GM03348 (cell line): ENCODE measurements around the gene TMEM52.

Source experiments
- DNase-seq: peaks from one replicate; pipeline ENCODE4 v3.0.0; 2012; ENCODE audit warnings: low spot score

TMEM52 gene

DNA sequence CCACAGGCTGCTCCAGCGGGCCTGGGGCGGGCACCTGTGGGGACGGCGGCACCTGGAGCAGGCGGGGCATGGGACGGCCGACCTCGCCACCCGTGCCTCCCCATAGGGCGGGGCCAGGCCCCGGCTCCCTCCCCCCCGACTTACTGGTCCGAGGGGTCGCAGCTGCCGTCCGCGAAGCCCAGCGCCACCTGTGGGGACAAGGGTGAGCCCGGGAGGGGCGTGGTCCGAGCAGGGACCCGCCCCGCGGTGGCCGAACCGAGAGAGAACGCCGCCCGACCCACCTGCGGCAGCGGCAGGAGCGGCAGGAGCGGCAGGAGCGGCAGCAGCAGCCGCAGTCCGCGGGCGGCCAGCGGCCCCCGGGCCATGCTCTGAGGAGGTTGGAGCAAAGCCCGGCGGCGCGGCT, at the start of gene TMEM52:
TMEM52 (minus strand) TSS at position 379 of the 403 bp plus-strand sequence; CDS start at position 365, 14 bp downstream.
- DNase-seq: no peak

DNA sequence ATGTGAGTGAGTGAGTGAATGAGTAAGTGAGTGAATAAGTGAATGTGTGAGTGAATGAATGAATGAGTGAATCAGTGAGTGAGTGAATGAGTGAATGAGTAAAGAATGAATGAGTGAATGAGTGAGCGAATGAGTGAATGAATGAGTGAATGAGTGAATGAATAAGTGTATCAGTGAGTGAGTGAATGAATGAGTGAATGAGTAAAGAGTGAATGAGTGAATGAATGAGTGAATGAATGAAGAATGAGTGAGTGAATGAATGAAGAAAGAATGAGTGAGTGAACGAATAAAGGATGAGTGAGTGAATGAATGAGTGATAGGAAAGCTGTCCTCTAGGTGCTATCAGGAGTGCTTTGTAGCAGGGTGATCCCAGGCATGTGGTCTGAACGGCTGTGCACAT, 48.8 kb upstream of the TMEM52 start:
- DNase-seq: no peak

DNA sequence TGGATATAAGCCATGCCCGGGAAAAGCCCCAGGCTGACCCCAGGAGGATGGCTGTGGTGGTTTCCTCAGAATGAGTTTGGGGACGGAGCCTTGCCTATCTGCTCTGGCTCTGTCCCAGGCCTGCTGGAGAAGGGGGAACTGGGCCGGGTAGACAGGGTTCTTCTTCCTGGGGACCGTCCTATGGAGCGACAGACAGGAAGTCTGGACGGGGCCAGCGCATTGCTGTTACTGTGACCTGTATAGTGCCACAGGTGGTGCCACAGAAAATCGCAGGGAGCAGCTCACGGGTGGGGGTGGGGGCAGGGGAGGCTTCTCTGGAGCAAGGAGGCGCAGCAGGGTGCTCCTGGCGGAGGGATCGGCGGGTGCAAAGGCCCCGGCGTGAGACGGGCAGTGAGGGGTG, 48.1 kb upstream of the TMEM52 start:
- DNase-seq: no peak

DNA sequence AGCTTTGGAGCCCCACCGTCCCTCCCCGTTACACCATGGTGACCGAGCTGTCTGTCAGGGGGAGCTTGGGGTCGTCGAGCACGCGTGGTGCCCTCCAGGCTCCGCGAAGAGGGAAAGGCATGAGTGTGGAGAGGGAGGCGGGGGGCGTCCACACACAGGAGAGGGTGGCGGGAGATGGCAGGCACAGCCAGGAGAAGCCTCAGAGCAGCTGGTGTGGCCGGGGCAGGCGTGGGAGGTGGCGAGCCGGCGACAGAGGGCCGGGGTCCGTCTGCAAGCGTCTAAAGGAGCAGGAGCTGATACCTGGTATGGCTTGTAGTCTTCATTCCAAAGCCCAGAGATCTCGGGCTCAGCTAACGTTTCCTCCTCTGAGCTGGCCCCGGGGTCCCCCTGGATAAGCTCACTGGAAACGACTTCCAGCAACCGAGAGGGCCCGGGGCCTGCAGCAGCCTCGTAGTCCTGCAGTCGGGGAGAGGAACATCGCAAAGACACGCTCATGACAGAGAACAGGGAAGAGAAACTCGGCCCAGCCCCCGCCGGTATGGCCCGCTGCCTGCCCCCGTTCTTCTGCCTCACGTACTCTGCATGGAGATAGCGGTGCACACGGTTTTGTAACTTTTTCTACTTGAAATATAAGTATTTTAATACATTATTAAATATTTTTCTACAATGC, 47.1 kb upstream of the TMEM52 start:
- DNase-seq: no peak

DNA sequence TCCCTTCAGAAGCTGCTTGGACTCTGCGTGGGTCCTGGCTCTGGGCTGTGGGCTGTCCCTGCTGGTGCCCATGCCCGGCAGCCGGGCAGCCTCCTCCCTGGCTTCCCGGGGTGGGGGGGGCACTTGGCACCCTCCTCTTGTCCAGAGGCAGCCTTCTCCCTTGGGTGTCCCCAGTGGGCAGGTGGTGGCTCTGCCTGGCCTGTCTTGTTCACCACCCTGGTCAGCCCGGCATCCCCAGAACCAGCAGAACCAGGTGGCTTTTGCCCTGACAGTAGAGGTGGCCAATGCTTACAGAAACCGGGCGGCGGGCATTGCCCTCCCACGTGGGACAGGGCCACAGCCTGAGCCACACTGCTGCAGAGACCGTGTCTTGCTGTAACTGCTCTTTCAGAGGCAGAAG, 46.5 kb upstream of the TMEM52 start:
- no peak for DNase-seq

DNA sequence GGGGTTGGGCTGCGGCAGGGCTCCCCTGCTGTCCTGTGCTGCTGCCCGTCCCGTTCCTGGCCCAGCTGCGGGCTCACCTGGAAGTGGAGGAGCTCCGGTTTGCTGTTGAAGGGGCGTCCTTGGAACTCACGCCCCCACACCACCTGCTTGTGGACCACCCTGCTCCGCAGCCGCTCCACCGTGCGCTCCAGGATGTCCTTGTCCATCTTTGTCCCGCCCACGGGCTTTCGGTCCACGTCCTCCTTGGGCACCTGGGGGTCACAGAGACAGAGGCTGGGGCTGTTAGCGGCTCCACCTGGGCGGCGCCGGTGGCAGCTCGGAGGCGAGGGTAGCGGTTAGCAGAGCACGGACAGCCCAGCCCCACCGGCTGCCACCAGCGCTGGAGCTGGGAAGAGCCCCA, 45.7 kb upstream of the TMEM52 start:
- DNase-seq: no peak

DNA sequence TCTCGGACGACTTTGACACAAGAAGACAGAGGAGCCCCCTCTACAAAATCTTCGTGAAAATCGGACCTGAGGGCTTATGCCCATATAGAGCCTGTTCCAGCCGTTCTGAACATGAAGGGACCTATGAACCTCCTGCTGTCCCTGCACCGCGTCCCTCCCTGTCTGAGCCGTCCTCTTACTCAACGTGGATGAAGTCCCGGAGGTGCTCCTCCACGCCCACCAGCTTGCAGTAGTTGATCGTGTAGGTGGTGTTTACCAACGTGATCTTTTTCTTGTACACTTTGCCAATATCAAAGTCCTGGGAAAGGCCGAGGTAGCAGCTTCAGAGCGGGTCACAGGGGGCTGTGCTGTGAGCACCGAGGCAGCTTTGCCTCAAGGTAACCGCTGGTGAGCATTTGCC, 44.5 kb upstream of the TMEM52 start:
- no peak for DNase-seq

DNA sequence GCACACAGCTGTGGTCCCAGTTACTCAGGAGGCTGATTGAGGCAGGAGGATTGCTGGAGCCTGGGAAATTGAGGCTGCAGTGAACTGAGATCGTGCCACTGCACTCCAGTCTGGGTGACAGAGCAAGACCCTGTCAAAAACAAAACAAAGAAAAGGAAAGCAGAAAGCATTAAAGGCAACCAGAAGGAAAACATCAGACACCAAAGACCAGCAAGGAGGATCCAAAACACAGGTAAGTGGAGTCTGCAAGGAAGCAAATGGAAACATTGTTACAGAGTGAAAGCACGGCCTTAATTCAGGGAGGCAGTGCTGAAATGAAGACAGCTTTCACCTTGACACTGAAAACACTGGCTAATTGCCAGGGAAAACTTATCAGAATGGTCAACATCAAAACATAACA, 43.7 kb upstream of the TMEM52 start:
- no peak for DNase-seq

DNA sequence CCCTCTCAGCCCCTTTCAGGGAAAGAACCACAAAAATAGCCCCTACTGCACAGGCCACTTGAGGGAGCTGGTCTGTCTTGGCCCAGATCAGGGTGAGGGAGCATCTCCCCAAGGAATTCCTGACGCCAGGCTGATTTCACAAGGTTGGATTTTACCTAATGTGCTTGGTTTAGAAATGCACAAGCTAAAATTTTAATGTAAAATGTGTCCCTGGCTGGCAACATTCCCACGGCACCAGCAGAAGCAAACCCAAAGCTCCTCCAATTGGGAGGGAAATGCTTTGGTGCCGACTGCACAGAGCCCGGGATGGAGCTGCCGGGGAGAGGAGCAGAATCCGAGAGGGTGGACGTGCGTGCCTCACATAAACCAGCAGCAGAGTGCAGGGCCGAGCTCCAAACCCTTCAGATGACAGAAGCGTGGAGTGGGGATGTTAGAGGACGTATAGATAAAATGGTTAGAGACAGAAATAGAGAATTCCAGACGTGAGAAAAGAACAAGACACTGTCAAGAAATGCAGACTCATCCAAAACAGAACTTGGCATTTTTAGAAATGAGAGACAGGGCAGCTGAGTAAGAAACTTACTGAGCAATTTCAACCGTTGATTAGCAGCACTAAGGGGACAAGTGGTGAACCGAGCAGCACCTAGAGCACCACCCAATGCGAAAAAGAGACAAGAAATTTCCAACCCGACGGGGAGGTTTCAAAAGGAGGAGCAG, 41.6 kb upstream of the TMEM52 start:
- DNase-seq: peak; percentile 49

DNA sequence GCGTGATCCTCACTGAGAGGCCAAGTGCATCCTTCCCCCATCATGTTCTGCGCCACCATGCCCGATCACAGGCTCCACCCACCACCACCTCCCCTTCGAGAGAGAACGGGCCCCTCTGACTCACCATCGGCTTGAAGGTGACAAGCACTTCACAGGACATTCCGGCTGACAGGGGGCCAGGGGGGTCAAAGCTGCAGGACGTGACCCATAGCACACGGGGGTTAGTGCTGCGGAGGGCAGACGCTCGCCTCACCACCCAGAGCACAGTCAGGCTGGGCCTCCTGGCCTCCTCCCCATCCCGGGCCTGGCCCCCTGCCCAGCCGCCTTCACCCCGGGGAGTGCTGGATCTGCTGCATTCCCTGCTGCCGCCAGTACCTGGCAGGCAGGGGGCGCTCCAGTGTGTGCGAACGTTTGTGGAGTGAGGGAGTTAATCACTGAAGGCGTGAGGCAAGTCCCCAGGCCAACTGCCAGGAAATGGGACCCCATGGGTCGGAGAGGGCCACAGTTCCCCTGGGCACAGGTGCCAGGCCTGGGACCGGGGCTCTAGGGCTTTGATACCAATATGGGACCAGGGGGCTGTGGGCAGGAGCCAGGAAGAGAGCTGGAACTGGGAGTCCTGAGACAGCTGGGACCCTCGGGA, 40.9 kb upstream of the TMEM52 start:
- peak; percentile 92 for DNase-seq

DNA sequence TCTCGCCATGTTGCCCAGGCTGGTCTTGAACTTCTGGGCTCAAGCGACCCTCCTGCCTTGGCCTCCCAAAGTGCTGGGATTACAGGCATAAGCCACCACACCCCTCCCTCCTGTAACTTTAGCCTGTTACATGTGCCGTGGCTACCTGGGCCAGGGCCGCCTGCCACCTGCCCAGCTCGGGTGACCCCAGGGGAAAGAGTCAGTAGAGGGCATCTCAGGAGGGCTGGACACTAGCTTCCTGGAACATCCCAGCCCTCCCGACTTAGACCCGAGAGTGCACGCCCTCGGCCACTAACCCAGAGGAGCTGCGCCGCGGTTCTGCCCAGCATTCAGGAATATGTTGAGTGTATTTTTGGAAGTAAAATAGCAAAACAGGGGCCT, 40.4 kb upstream of the TMEM52 start:
- no peak for DNase-seq

DNA sequence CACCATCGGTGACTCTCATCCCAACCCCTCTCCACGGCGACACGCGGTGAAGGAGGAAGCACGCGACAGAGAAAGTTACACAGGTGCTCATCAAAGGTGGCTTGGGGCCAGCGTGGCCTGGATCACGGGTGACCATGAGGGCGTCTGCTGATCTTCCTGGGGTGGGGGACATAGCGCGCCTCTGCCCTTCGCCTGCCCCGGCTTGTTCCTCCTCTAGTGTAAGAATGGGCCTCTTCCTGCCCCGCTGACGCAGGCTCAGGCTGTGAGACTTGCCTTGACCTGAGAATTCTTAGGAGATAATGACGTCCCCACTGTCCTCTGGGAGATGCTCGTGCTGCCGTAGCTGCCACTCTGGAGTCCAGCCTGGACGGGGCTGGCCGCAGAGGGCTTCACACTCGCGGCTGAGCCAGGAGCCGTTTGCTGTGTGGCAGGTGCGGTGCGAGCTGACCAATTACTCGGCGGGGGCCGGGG, 39.0 kb upstream of the TMEM52 start:
- no peak for DNase-seq

DNA sequence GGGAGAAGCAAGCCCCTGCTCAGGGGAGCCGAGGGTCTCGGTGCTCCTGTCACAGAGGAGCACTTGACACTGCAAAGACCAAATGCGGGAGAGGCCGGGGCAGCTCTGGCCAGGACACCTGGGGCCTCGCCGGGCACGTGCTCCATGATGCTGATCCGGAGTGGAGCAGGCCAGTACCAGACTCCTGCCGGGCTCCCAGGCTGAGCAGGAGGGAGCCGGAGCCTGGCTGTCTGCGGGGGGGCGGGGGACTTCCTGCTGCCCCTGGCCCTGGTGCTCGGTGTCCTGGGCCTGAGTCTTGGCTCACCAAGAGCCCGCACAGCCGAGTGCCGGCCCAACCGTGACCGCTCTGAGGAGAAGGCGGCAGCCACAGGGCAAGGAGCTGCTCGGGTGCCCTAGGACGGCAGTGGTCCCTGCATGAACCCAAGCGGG, 38.5 kb upstream of the TMEM52 start:
- DNase-seq: no peak

DNA sequence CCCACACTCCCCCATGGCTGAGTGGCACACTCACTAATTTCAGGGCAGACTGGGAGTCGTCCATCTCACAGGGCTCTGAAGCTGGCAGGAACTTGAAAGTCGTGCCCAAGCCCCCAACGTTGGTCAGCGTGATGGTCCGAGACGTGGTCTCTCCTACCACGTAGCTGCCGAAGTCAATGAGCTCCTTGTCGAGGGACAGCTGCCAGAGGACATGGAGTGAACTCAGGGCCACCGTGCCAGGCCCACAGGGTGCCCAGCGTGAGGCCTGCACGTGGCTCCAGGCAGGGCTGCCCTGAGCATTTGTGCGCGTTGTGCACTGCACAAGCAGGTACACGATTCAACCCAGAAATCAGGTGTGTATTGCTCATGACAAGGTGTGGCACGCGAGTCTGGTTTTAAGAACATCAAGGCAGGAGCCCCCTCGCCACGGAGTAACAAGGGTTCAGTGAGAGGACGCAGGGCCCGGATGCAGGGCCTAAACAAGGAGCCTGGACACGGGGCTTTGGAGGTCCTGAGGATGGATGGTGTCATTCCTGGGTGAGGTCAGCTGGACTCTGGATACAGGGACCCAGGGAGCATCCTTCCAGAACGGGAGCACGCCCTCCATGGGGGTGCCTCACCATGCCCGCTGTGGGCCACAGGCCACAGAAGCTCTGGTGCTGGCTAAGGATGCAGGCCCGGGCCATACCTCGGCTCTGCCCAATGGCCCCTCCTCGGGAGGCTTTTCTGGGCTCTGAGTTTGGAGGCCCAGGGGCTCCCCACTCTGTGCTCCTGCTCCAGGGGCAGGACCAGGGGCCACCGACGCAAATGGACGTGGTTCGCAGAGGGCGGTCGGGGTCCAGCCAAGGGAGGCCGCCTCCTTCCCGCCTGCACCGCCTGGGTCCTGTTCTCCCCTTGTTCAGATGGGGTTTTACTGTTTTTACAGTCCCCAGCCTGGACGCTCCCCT, 37.8 kb upstream of the TMEM52 start:
- DNase-seq: no peak

DNA sequence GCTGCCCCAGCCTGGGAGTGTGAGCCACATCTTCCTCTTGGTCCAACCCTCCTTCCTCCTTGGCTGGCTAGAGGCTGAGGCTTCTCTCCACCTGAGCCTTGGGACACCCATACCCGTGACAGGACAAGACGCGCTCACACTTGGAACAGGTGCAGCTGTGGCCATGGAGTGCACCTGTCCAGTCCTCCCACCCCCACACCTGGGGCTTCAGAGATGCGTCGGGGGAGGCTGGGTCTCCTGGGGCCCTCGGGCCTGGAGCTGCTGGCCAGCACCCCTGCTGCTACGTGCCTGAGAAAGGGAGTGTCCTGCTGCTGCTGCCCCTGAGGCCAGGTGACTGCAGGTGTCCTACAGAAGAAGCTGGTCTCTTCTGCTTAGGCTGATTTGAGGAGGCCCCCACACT, 37.0 kb upstream of the TMEM52 start:
- DNase-seq: no peak

DNA sequence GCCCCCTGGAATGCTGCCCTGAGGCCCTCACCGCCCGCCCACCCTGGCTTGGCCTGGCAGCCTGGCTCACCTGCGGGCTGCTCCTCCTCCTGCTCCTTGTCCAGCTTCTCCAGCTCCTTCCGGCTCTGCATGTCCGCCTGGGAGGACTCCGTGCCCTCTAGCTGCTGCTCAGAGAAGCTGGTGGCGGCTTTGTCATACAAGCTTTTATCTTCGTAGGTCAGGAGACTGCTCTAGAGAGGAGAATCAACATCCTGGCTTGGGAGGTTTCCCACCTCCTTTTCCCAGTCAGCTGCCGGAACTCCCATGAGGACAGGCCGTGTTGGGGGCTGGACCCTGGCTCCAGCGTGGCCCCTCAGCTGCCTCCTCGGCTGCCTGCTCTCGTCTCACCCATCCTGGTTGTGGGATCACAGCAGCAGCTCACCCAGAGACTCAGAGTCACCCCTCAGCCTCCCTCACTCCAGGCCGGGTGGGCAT, 36.6 kb upstream of the TMEM52 start:
- no peak for DNase-seq

DNA sequence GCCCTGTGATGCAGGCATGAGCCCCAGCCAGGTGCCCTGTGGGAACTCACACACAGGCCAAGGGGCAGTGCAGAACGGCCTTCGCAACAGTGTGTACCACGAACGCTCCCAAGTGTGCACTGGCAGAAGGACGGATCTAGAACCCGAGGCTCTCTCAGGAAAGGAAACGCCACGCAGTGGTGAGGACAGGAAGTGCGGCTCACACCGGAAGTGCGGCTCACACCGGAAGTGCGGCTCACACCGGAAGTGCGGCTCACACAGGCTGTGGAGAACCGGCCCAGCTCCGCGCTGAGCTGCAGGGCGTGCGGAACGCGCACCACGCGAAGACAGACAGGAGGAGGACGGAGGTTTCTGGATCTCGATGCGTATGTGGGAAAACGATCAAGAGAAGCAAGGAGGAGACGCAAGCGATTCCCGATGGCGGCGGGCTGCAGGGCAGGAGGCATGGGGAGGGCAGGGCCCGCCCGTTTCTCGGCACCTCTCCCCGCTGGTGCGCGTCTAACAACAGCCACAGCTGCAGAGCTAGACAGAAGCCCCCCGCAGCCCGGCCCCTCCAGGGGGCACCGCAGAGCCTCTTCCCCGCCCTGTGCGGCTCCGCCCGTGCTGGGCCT, 35.9 kb upstream of the TMEM52 start:
- no peak for DNase-seq

DNA sequence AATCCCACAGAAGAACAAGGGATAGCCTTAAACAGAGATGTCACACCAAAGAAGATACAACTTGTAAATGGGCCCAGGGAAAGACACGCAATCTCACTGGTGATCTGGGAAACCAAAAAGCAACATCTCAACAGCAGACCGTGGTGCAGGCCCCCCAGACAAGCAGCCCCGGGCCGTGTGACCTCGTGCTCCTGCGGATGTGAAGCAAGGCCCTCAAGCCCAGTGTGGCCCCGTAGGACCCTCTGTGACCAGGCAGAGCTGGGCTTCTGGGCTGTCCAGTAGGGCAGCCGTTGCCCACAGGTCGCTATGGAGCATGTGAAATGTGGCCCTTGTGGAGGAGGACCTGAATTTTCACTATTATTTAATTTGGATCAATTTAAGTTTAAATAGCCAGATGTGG, 34.9 kb upstream of the TMEM52 start:
- DNase-seq: no peak

DNA sequence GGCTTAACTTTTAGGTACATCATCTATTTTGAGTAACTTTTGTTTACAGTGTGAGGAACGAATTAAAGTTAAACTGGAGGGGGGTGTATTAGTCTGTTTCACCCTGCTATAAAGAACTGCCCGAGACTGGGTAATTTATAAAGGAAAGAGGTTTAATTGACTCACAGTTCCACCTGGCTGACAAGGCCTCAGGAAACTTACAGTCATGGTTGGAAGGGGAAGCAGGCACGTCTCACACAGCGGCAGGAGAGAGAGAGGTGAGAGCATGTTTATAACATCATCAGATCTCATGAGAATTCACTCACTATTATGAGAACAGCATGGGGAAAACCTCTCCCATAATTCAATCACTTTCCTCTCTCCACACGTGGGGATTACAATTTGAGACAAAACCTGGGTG, 31.9 kb upstream of the TMEM52 start:
- DNase-seq: no peak

DNA sequence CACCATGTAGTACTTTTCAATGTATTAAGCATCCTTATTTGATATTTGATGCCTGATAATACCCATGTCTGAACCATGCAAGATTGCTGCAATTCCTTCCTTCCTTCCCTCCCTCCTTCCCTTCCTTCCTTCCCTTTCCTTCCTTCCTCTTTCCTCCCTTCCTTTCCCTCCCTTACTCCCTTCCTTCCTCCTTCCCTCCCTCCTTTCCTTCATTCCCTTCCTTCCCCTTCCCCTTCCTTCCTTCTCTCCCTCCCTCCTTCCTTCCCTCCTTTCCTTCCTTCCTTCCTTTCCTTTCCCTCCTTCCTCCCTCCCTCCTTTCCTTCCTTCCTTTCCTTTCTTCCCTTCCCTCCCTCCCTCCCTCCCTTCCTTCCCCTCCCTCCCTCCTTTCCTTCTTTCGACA, 29.7 kb upstream of the TMEM52 start:
- no peak for DNase-seq

DNA sequence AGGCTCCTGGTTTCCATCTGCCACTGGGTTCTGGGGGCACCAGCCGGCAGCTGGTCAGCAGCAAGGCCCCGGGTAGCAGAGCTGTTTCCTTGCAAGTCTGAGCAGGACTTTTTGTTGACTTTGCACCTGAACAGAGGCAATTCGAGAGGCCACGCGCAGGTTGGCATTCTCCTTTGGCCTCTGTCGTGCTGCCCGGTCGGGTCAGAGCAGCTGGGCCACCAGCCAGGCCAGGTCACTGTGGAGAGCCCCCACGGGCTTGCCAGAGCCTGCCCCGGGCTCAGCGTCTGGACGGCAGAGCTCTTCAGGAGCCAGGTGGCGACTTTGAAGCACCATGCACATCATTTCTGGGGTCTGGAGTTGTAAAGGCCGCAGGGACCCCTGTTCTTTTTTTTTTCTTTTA, 28.4 kb upstream of the TMEM52 start:
- DNase-seq: no peak

DNA sequence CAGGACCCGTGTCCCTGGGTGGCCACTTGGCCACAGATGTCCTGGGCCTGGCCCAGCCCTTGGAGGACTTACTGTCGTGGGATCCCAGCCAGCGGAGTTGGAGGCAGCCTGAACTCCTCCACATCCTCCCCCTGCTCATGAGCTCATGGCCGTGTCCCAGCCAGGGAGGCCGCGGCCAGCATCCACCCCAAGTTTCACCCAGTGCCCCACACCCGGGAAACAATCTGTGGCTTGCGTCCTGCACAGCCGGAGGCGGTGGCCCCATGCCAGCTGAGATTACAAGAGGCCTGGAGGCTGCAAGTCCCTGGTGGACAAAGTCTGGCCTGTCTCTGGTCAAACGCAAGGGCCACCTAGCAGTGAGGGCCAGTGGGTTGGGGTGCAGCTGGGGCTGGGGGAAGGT, 27.5 kb upstream of the TMEM52 start:
- peak; percentile 40 for DNase-seq
